NCI-H2171 treated with DMSO at 0.1 percent for 48 hours (cell line): ENCODE data around the gene CCT4.
"Not testable (repeated sequence)": the region's sequence is repeated elsewhere in the genome, so short reads cannot be mapped to it uniquely, and the experiment has no call there.

ENCODE experiments used
- DNase-seq: peaks from one replicate; lab custom pipeline; 2025; lab: John Stamatoyannopoulos, UW

CCT4 gene

DNA sequence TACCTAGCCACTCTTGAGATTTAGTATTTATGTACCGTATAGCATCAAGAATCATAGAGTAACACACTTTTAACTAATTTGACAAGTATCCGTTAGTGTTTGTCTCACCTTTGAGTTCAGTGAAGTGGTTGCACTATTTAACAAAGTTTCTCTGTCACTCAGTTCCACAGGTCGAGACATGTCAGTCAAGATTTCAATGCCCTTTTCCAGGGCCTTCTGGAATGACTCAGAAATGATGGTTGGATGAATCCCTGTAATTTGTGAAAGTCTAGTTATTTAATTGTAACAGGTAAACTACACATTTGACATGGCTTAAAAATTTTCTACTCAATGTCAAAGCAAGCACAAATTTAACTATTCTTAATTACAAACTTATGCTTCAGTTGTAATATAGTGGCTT is 9.7 kb downstream of the CCT4 start:
- DNase-seq: no peak

DNA sequence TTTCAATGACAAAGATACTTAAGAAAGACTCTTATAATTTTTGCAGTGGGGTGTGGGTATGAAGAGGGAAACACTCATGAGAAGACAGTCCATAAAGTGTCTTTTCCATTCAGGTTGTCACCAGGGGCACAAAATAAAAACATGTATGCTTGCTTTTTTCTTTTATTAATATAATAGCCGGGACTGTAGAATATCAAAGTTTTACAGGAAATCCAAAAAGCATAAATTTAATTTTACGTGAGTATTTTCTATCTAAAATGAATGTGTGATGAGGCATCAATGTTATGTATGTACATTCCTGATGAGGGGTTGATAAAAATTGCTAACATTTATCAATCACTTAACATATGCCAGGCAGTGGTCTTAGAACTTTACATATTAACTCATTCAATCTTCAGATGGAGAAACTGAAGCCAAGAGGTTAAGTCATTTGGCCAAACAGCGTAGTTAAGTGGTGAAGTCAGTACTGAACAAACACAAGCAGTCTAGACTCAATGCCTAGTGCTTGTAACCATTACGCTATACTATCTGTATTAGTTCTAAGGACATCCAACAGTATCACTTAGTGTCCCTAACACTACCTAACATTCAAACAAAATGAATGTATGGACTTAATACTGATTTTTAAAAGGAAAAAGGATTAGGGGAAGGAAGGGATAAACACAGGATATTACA is 10.7 kb downstream of the CCT4 start:
- DNase-seq: no peak

DNA sequence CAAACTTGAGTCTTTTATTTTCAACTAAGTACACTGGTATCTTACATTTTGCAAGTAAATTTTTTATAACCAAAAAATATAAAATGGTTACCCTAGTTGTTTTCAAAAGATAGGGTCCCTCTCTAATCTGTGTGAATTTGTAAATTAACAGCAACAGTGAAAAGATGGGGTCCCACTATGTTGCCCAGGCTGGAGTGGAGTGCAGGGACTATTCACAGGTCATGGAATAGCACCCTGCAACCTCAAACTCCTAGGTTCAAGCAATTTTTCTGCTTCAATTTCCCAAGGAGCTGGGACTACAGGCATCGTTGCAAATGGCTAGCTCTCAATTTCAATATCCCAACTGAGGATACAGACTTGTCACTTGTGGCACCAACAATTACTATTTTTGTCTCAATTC is 12.1 kb downstream of the CCT4 start:
- DNase-seq: no peak

DNA sequence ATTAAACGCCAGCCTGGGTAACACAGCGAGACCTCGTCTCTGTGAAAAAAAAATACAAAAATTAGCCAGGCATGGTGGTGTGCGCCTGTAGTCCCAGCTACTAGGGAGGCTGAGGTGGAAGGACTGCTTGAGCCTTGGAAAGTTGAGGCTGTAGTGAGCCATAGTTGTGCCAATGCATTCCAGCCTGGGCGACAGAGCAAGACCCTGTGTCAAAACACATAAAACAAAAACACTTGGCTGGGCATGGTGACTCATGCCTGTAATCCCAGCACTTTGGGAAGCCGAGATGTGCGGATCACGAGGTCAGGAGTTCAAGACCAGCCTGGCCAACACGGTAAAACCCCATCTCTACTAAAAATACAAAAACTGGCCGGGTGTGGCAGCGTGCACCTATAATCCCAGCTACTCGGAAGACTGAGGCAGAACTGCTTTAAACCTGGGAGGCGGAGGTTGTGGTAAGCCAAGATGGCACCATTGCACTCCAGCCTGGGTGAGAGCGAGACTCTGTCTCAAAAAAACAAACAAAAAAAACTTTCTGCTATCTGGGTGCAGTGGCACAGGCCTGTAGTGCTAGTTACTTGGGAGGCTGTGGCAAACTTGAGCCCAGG is 21.9 kb downstream of the CCT4 start:
- DNase-seq: not testable (repeated sequence)

DNA sequence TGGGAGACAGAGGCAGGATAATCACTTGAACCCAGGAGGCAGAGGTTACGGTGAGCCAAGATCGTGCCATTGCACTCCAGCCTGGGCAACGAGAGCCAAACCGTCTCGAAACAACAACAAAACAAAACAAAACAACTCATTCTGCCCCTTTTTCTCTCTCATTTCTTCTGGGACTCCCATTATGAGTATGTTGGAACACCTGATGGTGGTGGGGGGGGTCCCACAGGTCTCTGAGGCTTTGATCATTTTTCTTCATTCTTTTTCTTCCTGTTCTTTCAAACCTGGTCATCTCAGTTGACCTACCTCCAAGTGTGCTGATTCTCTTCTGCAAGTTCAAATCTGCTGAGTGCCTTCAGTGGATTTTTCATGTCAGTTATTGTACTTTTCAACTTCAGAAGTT is 26.4 kb downstream of the CCT4 start:
- DNase-seq: no peak

DNA sequence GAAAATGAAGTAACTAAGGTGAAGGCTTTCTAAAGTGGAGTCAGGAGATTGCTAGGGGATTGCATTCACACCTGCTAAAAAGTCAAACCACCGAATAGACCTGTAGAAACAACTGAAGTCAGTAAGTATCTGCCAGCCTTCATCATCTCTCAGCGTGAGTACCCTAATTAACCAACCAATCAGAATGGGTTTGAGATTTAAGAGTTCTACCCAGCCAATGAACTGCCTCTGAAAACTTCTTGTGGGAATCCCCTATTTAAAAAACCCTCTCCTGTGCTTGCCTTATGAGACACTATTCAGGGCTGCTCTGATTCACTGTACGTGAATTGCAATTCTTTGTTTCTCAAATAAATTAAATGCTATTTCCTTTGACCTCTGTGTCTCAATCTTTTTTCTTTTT is 31.2 kb downstream of the CCT4 start:
- no peak for DNase-seq

DNA sequence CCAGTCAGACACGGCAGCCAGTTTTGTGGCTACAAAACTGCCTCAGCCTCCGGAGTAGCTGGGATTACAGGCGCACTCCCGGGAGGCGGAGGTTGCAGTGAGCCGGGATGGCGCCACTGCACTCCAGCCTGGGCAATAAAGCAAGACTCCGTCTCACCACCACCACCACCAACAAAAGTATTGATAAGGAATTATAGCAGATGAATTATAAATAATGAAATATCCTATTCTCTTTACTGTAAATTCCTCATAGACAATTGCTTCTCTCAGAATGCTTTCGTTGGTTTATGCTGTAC is 33.2 kb downstream of the CCT4 start:
- no peak for DNase-seq

DNA sequence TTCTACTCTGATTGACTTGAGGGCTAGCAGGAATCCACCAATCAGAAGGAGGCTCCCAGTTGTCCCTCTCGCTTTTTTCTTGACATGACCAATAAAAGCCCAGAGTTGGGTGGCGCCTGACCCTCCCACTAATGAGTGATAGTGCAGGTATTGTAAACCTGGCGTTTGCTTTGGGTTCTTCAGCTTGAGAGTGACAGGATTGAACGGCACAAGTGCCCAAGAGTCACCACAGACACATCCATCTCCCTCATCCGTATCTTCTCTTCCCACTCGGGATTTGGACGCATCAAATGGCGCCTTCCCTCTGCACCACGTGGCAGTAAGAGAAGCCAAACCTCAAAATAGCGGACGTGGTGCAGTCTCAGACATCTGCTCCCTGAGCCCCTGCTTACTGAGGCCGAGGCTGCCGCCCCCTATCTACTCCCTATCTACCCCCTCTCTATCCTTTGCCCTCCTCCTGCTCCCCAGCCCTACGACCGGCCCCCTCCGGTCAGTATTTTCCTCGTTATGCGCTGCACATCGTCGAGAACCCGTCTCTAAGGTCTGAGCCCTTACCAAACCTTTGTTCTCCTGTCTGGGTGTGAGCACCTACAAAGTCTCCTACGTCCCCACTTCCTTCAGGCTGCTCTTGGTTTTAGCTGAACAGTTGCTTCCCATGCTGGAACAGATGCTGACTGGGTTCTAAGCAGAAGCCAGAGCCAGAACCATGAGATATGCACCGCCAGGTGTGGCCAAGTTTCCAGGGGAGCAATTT is 33.7 kb downstream of the CCT4 start:
- DNase-seq: peak; percentile 98

DNA sequence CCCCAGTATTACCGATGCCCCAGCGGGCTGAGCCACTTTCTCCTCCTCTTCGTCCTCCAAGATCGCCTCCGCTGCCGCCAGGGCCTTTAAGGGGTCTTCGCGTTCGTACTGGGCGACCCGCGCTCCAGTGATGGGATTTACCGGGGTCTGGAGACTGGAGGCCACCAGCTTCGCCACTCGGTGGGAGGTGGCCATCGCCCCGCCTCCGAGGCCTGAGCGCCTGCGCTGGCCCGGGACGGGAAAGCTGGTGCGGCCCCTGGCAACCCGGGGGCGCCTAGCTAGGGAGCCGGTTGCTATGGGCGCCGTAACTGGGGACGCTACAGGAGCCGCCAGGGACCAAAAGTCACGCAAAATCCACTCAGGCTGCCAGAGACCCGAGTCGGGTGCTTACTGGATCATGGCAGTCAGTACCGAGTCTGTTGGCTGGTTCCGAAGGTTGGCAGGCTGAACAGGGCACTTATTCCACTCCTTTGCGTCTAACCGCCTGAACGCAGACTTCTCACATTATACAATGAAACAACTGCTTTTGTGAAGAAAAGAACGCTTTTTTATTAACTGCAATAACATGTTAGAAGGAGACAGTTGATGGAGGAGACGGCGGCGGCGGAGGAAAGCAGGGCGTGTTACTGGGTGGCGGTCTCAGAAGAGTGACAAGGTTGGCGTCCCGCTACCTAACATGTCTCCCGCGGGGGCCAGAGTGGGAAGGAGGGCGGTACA is 34.5 kb downstream of the CCT4 start, which contains the start of gene FAM161A:
Gene FAM161A, minus strand, starts transcription at position 214 of the 717 bp plus-strand sequence. Its CDS starts 19 bp downstream, at position 195.
- peak; percentile 74 for DNase-seq

DNA sequence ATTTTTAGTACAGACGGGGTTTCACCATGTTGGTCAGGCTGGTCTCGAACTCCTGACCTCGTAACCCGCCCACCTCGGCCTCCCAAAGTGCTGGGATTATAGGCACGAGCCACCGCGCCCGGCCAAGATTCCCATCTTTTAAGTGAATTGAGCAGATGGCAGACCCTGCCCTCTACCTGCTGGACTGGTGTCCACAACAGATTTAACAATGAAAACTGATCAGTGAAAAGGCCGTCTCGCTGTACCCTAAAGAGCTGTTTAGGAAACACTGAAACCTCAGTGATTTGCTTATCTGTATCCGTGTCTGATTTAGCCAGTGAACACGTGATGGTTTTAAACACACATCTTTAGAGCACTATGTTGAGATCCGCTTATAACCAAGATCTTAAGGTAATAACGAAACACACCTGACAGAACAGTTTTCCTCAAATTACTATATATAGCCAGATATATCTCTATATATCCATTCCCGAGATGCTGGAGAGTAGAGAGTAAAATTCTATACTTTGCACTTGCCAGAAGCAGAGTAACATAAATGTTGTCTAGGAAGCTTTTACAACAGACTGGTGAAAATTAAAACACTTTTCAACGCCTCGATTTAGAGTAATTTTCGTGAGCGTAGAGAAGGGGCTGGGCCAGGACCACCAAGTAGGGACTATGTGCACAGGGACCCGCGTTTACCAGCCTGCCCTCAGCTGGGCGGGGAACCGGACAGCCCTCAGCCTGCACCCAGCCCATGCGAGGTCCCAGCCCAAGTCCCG is 35.2 kb downstream of the CCT4 start:
- DNase-seq: peak; percentile 45

DNA sequence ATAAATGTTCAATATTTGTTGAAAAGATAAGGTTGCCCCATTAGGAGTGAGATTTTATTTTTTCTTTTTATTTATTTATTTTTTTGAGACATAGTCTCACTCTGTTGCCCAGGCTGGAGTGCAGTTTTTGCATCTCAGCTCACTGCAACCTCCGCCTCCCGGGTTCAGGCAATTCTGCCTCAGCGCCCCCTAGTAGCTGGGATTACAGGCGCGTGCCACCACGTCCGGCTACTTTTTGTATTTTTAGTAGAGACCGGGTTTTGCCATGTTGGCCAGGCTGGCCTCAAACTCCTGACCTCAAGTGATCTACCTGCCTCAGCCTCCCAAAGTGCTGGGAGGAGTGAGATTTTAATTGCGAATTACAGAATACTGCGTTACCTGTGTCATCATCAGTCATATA is 37.2 kb downstream of the CCT4 start:
- DNase-seq: not testable (repeated sequence)

DNA sequence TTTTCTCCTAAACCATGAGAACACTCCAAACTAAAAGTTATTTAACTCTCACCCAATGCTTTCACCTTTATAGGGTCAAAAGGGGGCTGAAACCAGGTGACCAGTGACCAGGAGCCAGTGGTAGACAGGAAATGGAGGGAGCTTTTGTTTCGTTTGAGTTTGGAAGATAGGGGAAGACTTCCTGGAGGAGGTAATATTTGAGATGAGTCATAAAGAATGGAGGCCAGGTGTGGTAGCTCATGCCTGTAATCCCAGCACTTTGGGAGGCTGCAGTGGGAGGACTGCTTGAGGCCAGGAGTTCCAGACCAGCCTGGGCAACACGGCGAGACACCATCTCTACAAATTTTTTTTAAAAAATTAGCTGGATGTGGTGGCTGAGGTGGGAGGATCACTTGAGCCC is 43.1 kb downstream of the CCT4 start:
- no peak for DNase-seq

DNA sequence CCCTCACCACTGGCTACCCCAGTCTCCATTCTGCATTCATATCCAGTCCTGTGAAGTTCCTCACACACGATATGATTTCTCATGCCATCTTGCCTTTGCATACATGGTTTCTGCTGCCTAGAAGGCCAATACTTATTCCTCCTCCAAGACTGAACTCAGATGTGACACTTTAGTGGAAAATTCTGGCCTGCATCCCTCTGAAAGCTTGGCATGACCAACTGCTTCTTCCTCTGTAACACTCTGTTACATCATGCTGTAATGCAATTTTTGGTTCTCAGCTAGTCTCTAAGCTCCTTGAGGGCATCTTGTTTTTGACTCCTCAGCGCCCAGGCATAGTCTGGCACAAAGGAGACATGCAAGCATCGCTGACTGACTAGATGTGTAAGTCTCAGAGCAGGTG is 47.2 kb downstream of the CCT4 start:
- DNase-seq: no peak

DNA sequence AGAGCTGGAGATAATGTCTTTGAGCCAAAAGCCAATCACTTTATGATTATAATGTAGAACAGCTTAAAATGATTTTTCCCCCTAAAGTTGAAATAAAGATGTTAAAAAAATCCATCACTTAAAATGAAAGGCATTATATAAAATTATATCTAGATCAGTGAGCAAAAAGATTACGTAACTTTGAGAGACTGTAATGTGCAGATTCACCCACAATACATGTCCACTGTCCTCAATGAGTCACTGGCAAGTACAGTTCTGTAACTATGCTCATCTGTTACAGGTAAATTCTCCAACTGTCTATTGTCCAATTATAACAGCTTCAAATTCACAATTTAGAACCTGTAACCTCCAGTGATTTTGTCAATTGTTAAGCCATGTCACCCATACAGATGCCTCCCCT is 53.6 kb downstream of the CCT4 start:
- DNase-seq: no peak

DNA sequence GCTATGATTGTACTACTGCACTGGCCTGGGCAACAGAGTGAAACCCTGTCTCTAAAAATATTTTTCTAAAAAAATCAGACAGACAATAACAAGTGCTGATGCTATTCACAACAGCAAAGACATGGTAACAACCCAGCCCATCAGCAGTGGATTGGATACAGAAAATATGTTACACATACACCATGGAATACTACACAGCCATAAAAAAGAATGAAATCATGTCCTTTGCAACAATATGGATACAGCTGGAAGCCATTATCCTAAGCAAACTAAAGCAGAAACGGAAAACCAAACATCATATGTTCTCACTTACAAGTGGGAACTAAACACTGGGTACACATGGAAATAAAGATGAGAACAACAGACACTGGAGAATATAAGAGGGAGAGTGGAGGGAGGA is 54.5 kb downstream of the CCT4 start:
- no peak for DNase-seq

DNA sequence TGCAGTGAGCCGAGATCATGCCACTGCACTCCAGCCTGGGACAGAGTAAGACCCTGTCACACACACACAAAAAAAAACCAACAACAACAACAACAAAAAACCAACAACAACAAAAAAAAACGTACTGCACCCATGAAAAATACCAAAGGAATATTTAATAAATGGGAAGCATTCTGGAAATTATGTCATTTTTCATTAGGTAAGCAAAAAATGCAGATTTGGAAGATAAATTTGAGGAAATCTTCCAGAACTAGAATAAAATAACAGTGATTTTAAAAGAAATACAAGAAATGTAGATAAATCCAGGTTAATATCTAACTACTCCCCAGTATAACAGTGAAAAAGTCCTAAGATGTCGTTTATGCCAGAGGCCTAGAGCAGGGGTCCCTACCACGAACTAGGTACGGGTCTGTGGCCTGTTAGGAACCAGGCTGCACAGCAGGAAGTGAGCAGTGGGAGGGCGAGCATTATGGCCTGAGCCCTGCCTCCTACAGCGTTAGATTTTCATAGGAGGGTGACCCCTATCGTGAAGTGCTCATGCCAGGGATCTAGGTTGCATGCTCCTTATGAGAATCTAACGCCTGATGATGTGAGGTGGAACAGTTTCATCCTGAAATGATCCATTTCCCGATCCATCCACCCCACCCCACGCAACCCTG is 56.1 kb downstream of the CCT4 start:
- no peak for DNase-seq

DNA sequence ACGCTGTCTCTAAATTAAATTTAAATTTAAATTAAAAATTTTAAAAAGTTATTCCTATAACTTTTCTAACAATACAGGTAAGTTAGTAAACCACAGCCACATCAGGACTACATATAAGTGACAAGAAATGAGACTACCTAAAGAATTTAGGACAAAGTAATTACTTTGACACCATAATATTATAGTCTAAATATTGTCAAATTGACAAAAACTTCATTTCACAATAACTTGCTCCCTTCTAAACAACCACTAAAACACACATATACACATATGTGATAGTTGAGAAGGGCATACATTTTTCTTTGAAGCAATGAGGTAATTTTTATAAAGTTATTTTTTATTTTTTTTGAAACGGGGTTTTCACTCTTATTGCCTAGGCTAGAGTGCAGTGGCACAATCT is 66.2 kb downstream of the CCT4 start:
- no peak for DNase-seq
